Ecto neural progenitor cell (in vitro differentiated cells): ENCODE data around the gene CR1L.
"Not testable (repeated sequence)": the region's sequence is repeated elsewhere in the genome, so short reads cannot be mapped to it uniquely, and the experiment has no call there.

ENCODE experiments used
- DNase-seq: peaks from one replicate; pipeline ENCODE4 v3.0.0-alpha.2; 2018; ENCODE audit warnings: low spot score

The CR1L gene

DNA sequence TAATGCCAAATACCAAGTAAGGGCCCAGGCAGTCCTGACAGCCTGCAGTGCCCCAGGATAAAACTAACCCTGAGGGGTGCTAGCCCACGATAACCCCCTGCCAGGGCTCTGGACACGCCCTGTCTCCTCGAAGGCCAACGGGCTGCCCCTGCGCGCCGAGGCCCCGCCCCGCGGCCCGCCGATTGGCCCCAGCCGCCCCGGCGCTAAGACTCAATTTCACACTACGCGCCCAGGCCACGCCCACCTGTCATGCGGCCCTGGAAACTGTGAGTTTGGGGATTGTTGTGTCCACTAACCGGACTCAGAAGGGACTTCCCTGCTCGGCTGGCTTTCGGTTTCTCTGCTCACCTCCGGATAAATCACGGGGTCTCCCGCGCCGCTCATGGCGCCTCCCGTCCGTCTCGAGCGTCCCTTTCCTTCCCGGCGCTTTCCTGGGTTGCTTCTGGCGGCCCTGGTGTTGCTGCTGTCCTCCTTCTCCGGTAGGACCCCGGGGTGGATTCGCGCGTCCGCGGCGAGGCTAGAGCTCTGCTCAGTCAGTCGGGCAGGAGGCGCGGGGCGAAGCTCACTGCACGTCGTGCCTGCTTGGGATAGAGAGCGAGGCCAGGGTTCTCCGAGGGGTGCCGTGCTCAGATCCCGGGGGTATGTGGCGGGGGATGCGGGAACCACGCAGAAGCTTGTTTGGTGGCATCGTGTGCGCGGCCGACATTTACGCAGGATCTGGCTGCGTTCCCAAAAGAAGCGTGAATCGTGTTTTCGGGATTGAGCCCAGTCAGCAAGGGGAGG is at the start of gene CR1L:
Gene CR1L, plus strand, starts transcription at position 282 of the 783 bp plus-strand sequence. Its CDS starts 101 bp downstream, at position 383.
- no peak for DNase-seq

- DNase-seq, result no peak
These were observed 41.2 kb upstream of the CR1L start for GRCh38 chr1:207603777-207604176.

GRCh38 chr1:207605444-207606361 is 39.2 kb upstream of the CR1L start:
- DNase-seq, result no peak

DNA sequence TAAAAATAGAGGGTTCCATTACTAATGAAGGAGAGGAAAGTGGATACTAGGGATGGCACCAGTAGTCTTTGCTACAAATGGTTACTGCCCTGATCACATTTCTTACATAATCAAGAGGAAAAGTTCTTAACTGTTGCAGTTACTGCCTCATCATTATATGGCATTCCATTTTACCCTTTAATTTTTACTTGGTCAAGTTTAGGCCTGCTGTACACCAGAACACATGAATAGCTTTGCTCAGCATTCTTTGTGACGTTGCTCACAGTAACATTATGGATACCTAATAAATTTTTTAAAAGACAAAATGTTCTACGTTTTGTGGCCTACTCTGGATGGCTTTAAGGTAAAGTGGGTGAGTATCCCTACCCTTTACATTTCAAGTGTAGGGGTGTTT is 38.6 kb upstream of the CR1L start:
- DNase-seq, result no peak

GRCh38 chr1:207612762-207613161 is 32.2 kb upstream of the CR1L start:
- no peak for DNase-seq

DNA sequence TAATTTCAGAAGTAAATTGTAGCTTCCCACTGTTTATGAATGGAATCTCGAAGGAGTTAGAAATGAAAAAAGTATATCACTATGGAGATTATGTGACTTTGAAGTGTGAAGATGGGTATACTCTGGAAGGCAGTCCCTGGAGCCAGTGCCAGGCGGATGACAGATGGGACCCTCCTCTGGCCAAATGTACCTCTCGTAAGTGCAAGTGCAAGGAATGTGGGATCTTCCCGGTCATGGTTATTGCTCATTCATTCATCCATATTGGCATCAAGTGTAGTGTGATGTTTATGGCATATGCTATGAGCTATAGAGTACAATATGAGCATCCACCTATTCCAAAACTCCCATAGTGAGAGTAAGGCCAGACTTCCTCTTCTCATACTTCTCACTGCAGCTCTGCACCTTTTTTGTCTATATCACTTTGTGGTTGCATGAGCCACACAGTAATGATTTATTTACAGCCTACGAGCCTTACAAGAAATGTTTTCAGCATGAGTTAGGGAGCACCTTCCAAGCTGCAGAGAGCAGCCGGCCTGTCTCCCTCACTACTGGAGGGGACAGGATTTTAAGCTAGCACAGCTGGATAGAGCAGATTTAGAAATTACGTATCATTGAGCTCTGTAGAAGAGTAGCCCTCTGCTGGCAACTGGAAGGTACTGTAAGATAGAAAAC is 24.9 kb upstream of the CR1L start:
- DNase-seq, result no peak

DNA sequence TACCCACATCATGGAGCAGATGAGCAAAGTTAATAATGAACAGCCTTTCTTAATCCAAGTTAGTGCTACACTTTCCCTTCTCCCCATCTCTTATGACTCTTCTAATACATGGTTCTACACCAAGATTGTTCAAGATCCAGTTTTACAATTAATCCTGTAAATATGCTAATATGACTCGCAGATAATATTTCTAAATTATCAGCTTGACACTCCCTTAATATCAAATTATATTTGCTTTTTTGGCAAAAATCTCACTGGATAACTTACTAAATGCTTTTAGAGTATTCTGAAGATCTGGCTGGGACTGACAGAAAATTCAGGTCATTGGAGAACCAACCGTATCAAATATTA is 24.4 kb upstream of the CR1L start:
- DNase-seq, result no peak

GRCh38 chr1:207625504-207626071 is 19.3 kb upstream of the CR1L start:
- DNase-seq, result not testable (repeated sequence)

DNA sequence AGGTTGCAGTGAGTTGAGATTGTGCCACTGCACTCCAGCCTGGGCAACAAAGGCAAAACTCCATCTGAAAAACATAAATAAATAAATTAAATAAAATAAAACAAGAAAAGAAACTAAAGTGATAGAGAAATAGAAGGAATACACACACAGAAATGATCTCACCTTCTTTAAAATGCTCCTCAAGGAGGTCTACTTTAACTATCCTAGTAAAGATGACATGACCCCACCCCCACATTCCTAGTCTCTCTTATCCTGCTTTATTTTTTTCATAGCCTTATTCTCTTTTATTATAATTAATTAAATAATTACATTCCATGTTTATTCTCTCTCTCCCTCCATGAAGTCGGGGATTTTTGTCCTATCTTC is 18.0 kb upstream of the CR1L start:
- no peak for DNase-seq

DNA sequence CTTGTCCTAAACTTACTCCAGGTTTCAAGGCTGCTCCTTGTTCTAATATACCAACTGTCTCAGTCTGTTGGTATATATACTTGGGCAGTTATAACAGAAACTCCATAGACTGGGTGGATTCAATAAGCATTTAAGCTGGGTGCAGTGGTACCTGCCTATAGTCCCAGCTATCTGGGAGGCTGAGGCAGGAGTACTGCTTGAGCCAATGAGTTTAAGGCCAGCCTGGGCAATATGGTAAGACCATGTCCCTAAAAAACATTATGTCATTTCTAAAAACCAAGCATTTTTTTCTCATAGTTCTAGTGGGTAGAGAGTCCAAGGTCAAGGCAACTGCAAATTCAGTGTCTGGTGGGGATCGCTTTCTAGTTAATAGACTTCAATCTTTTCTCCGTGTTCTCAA is 17.4 kb upstream of the CR1L start:
- no peak for DNase-seq

DNA sequence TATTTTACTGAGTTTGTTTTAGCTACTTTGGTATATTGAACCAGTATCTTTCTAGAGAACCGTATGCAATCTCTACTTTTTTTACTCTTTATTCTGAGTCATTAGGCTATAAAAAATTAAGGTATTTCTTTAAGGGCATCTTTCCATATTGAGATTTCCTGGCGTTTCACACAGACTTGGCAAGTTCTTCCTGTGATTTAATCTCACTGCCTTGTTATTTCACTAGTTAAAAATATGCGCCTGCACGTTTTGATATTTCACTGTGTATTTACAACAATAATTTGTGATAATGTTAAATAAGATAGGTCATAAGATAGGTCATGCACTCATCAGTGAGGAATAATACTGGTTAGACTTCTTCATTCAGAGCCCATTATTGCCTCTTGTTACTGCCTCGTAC is 16.2 kb upstream of the CR1L start:
- no peak for DNase-seq

GRCh38 chr1:207631137-207631536 is 13.8 kb upstream of the CR1L start:
- no peak for DNase-seq

DNA sequence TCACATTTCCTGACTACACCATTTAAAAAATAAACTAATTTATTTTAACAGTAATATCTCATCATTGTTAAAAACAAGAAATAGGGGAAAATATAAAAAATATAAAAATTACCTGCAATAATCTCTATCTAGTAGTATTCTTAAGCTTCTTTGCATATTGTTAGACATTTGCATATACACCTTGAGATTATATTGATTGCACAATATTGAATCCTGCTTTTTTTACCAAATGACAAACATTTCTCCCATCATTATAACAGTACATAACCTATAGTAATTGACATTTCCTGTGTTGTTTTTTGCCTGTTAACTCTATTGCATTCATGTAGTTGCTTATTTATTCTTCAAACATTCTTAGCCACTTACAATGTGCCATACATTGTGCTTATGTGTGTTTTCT is 11.7 kb upstream of the CR1L start:
- no peak for DNase-seq

- not testable (repeated sequence) for DNase-seq
These were observed 11.1 kb upstream of the CR1L start for GRCh38 chr1:207633699-207634289.

DNA sequence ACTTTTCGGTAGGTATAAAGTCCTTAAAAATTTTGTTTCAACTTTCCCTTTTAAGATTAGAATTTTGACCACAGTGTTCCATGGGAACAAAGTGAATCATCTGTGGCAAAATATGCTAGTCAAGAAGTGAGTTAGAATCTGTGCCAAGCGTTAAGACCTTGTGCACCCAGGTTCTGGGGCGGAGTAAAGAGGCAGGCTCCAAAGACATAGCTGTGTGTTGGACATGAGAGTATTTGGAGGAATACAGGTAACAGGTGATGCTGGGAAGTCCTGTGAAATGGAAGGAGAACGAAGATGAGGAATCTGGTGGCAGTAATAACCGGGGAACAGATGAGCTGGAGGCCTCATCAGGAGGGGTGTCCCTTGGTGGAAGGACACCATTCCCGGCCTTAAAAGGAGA is 10.6 kb upstream of the CR1L start:
- DNase-seq, result not testable (repeated sequence)

GRCh38 chr1:207635569-207636186 is 9.3 kb upstream of the CR1L start:
- DNase-seq, result not testable (repeated sequence)

GRCh38 chr1:207638487-207639145 is 6.3 kb upstream of the CR1L start:
- DNase-seq, result not testable (repeated sequence)

- not testable (repeated sequence) for DNase-seq
These were observed 5.6 kb upstream of the CR1L start for GRCh38 chr1:207639362-207639761.

GRCh38 chr1:207644166-207644851 is 624 bp upstream of the CR1L start:
- no peak for DNase-seq

- DNase-seq, result no peak
These were observed 725 bp downstream of the CR1L start for GRCh38 chr1:207645635-207646081.
